Measurements from ENCODE around the gene STAT5B. TPM values are rescaled to one million over a fixed set of nuclear protein-coding genes. Genes with fewer than 3 reads are reported as not detected.
"Not testable (repeated sequence)": the region's sequence is repeated elsewhere in the genome, so short reads cannot be mapped to it uniquely, and the experiment has no call there.

STAT5B gene
- total and polyA plus RNA-seq, 2 donors (not counting 1 experiment from before 2014, with no cell fraction given): 24.4 to 29.6 TPM

DNA sequence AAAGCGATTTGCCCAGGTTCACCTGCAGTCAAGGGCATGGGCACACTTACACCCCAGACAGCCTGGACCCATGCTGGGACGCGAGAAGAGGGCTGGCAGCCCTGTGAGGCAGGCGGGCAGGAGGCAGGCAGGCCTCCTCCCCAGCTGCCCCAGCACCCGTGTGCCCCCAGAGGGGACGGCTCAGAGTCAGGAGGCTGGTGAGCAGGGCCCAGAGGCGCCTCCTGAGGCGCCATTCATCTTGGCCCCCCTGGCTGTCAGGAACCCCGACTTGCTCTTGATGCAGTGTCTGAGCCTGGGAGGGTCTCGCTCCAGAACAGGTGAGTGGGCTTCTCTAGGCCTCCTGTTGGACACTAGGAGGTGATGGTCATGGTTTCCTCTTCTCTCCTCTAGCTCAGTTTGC, 23.2 kb upstream of the STAT5B start:
- H3K36me3 ChIP-seq (ENCODE audit: control insufficient read depth, insufficient read depth, low read length); H3K27ac ChIP-seq (ENCODE audit: insufficient read depth, low read length); H3K4me2 ChIP-seq (ENCODE audit: extremely low read depth, insufficient read depth, low read length); H3K27me3 ChIP-seq (ENCODE audit: control insufficient read depth, insufficient read depth, low read length); H3K79me2 ChIP-seq (ENCODE audit: control insufficient read depth, insufficient read depth, low read length); H3K4me1 ChIP-seq (ENCODE audit: control insufficient read depth, extremely low read depth, insufficient read depth, low read length); H3K9me3 ChIP-seq (ENCODE audit: control insufficient read depth, insufficient read depth, low read depth, low read length); H4K20me1 ChIP-seq (ENCODE audit: control insufficient read depth, extremely low read depth, insufficient read depth, low read length); DNase-seq (ENCODE audit: low read depth in 2 of 2); H3K9ac ChIP-seq (ENCODE audit: insufficient read depth, low read length); H3K4me3 ChIP-seq (replicated peaks in 1 of 4; ENCODE audit: control extremely low read depth in 1 of 4, insufficient read depth in 1 of 4, low read depth in 3 of 4, low read length in 4 of 4); H2AFZ ChIP-seq (ENCODE audit: low read length): not testable (repeated sequence)

DNA sequence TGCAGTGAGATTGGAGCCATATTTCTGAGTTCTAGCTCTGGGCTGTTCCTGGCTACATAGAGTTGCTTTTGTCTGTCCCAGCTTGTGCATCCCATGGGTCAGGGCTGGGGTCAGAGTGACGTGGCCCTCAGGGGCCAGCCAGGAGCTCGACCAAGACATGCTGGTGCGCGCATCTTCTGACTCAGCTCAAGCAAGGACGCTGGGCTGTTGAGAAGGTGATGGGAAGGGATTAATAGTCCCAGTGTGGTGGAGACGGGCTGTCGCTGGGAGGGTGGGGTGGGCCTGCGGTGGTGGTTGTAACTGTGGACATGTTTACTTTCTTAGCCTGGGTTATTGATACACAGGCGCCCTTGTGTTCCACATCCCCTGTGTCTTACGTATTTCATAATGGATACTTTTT, 21.6 kb upstream of the STAT5B start:
- not testable (repeated sequence) for DNase-seq (ENCODE audit: low read depth in 2 of 2); H3K27me3 ChIP-seq (ENCODE audit: control insufficient read depth, insufficient read depth, low read length); H4K20me1 ChIP-seq (ENCODE audit: control insufficient read depth, extremely low read depth, insufficient read depth, low read length); H3K27ac ChIP-seq (ENCODE audit: insufficient read depth, low read length); H2AFZ ChIP-seq (ENCODE audit: low read length); H3K4me3 ChIP-seq (replicated peaks in 1 of 4; ENCODE audit: control extremely low read depth in 1 of 4, insufficient read depth in 1 of 4, low read depth in 3 of 4, low read length in 4 of 4); H3K79me2 ChIP-seq (ENCODE audit: control insufficient read depth, insufficient read depth, low read length); H3K4me1 ChIP-seq (ENCODE audit: control insufficient read depth, extremely low read depth, insufficient read depth, low read length); H3K4me2 ChIP-seq (ENCODE audit: extremely low read depth, insufficient read depth, low read length); H3K9me3 ChIP-seq (ENCODE audit: control insufficient read depth, insufficient read depth, low read depth, low read length); H3K9ac ChIP-seq (ENCODE audit: insufficient read depth, low read length); H3K36me3 ChIP-seq (ENCODE audit: control insufficient read depth, insufficient read depth, low read length)

DNA sequence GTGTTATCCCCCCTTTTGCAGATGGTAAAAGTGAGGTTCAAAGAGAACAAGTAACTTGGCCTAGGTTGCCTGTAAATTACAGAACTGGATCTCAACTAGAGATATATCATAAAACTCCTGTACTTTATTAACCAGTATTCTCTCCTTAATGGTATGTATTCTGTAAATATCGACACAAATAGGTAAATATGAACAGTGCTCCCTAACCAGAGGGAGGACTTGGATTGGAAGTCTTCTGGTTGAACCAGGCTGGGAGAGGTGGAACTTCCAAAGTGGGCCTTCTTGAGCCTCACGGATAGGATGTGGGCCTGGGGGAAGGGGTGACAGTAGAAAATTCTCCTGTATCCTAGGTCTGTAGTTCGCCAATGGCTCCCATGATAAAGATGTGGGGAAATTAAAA, 19.8 kb upstream of the STAT5B start:
- no peaks in the 10 kb centered on the region for H3K9me3 ChIP-seq (ENCODE audit: control insufficient read depth, insufficient read depth, low read depth, low read length)
- H3K9ac ChIP-seq (ENCODE audit: insufficient read depth, low read length): no peak overlapping the region
- H3K36me3 ChIP-seq (ENCODE audit: control insufficient read depth, insufficient read depth, low read length): no peaks in the 10 kb centered on the region
- H3K4me2 ChIP-seq (ENCODE audit: extremely low read depth, insufficient read depth, low read length): no peak overlapping the region
- no peaks in the 10 kb centered on the region for H3K4me1 ChIP-seq (ENCODE audit: control insufficient read depth, extremely low read depth, insufficient read depth, low read length)
- no peak overlapping the region for H3K27ac ChIP-seq (ENCODE audit: insufficient read depth, low read length)
- no peaks in the 10 kb centered on the region for H3K79me2 ChIP-seq (ENCODE audit: control insufficient read depth, insufficient read depth, low read length)
- no peaks in the 10 kb centered on the region for H4K20me1 ChIP-seq (ENCODE audit: control insufficient read depth, extremely low read depth, insufficient read depth, low read length)
- H3K27me3 ChIP-seq (ENCODE audit: control insufficient read depth, insufficient read depth, low read length): no peaks in the 10 kb centered on the region
- no peak for DNase-seq (ENCODE audit: low read depth in 2 of 2)
- TF ChIP-seq, protein P1, sequence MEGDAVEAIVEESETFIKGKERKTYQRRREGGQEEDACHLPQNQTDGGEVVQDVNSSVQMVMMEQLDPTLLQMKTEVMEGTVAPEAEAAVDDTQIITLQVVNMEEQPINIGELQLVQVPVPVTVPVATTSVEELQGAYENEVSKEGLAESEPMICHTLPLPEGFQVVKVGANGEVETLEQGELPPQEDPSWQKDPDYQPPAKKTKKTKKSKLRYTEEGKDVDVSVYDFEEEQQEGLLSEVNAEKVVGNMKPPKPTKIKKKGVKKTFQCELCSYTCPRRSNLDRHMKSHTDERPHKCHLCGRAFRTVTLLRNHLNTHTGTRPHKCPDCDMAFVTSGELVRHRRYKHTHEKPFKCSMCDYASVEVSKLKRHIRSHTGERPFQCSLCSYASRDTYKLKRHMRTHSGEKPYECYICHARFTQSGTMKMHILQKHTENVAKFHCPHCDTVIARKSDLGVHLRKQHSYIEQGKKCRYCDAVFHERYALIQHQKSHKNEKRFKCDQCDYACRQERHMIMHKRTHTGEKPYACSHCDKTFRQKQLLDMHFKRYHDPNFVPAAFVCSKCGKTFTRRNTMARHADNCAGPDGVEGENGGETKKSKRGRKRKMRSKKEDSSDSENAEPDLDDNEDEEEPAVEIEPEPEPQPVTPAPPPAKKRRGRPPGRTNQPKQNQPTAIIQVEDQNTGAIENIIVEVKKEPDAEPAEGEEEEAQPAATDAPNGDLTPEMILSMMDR (conservative IDR thresholded peaks at IDR 0.05 in 1 of 2, IDR thresholded peaks at IDR 0.05 in 1 of 2; ENCODE audit: low read depth in 1 of 2, low read length in 2 of 2): no peak
- no peak for TF ChIP-seq EZH2 (IDR thresholded peaks at IDR 0.05; ENCODE audit: low read length, missing control alignments)
- H2AFZ ChIP-seq (ENCODE audit: low read length): no peak overlapping the region
- no peak overlapping the region for H3K4me3 ChIP-seq (replicated peaks in 1 of 4; ENCODE audit: control extremely low read depth in 1 of 4, insufficient read depth in 1 of 4, low read depth in 3 of 4, low read length in 4 of 4)

DNA sequence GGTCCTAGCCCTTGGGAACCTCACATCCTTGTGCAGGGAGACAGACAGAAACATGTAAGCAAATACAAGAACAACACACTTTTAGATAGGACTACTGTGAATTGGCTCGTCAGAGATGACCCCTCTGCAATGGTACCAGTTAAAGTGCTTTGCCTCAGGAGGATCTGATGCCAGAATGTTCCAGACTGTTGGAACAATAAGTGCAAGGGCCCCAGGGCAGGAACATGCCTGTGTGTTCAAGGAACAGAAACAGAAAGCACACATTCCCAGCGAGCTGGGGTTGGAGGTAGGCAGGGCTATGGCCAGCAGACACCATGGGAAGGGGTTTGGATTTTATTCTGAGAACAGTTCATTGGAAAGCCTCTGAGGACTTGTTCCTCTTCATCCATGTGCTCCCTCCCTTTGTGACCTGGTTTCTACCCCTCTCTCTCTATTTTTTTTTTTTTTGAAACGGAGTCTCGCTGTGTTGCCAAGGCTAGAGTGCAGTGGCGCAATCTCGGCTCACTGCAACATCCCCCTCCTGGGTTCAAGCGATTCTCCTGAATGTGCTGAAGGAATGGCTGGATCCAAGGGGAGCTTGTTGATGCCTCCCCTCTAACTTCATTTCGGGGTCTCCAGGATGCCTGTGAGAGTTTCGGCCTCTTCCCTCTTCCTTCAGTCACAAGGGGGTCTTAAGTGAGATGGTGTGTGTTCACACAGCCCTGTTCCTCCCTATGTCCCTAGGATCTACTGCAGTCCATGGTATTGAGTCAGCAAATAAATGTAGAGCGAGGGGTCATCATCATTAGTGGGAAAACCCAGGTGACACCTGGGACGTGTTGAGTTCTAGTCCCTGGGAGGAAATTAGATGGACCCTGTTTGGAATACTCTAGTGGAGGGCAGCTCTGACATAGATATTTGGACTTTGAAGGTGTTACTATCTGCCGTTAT, 18.5 kb upstream of the STAT5B start:
- H3K9me3 ChIP-seq (ENCODE audit: control insufficient read depth, insufficient read depth, low read depth, low read length): no peaks in the 10 kb centered on the region
- H3K4me1 ChIP-seq (ENCODE audit: control insufficient read depth, extremely low read depth, insufficient read depth, low read length): no peaks in the 10 kb centered on the region
- TF ChIP-seq, protein P1 (conservative IDR thresholded peaks at IDR 0.05 in 1 of 2, IDR thresholded peaks at IDR 0.05 in 1 of 2; ENCODE audit: low read depth in 1 of 2, low read length in 2 of 2): no peak
- TF ChIP-seq EZH2 (IDR thresholded peaks at IDR 0.05; ENCODE audit: low read length, missing control alignments): no peak
- no peaks in the 10 kb centered on the region for H3K27me3 ChIP-seq (ENCODE audit: control insufficient read depth, insufficient read depth, low read length)
- DNase-seq (ENCODE audit: low read depth in 2 of 2): no peak
- H4K20me1 ChIP-seq (ENCODE audit: control insufficient read depth, extremely low read depth, insufficient read depth, low read length): no peaks in the 10 kb centered on the region
- no peak overlapping the region for H3K4me3 ChIP-seq (replicated peaks in 1 of 4; ENCODE audit: control extremely low read depth in 1 of 4, insufficient read depth in 1 of 4, low read depth in 3 of 4, low read length in 4 of 4)
- no peak overlapping the region for H2AFZ ChIP-seq (ENCODE audit: low read length)
- H3K36me3 ChIP-seq (ENCODE audit: control insufficient read depth, insufficient read depth, low read length): no peaks in the 10 kb centered on the region
- no peak overlapping the region for H3K9ac ChIP-seq (ENCODE audit: insufficient read depth, low read length)
- H3K79me2 ChIP-seq (ENCODE audit: control insufficient read depth, insufficient read depth, low read length): no peaks in the 10 kb centered on the region
- H3K4me2 ChIP-seq (ENCODE audit: extremely low read depth, insufficient read depth, low read length): no peak overlapping the region
- no peak overlapping the region for H3K27ac ChIP-seq (ENCODE audit: insufficient read depth, low read length)

All from fibroblast of lung (primary cell).